Endometrial microvascular endothelial cells (primary cell): Measurements from ENCODE around the gene IFT172. TPM values are rescaled to one million over a fixed set of nuclear protein-coding genes. Genes with fewer than 3 reads are reported as not detected.

ENCODE experiments used
- in situ Hi-C: cut with HindIII; loops from 2 replicates; pipeline ENCODE4 v1.10.0; 2017; ENCODE audit warnings: low sequenced_read_pairs, low pct_unique_long_range_greater_than_20kb; ENCODE audit errors: inconsistent ontology term
- total RNA-seq: library from RNA; depleted of rRNA; stranded (reverse); fragments of >200 nt; gene quantifications from one replicate; pipeline ENCODE4 v1.2.3, GENCODE V29; 2015; ENCODE audit errors: inconsistent ontology term

Gene IFT172
- total RNA-seq, 1 donor from 2014 or later, result 26.6 TPM

DNA sequence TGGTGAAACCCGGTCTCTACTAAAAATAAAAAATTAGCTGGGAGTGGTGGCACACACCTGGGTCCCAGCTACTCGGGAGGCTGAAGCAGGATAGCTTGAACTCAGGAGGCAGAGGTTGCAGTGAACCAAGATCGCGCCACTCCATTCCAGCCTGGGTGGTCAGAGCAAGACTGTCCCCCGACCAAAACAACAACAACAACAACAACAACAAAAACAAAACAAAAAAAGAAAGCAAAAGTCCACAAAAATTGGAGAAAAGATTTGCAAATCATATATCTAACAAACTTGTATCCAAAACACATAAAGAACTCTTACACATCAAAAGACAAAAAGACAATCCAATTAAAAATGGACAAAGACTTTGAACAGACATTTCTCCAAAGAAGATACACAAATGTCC lies 90.6 kb downstream of the IFT172 start:
- in situ Hi-C loops, result no loop called here

Other genes with a start within 250 kb of the IFT172 start
- 8.2 TPM for gene SLC30A3, start 226.7 kb downstream of the IFT172 start, total RNA-seq
- not detected for gene DNAJC5G, start 214.3 kb downstream of the IFT172 start, total RNA-seq
- 0.56 TPM for gene TRIM54, start 207.3 kb downstream of the IFT172 start, total RNA-seq
- gene UCN, start 181.3 kb downstream of the IFT172 start, total RNA-seq, result not detected
- gene MPV17, start 166.6 kb downstream of the IFT172 start, total RNA-seq, result 115 TPM
- gene GTF3C2, start 133.0 kb downstream of the IFT172 start, total RNA-seq, result 43.2 TPM
- gene EIF2B4, start 119.4 kb downstream of the IFT172 start, total RNA-seq, result 63.6 TPM
- 163 TPM for gene SNX17, start 119.1 kb downstream of the IFT172 start, total RNA-seq
- gene ZNF513, start 109.0 kb downstream of the IFT172 start, total RNA-seq, result 4.4 TPM
- 156 TPM for gene PPM1G, start 80.2 kb downstream of the IFT172 start, total RNA-seq
- 111 TPM for gene NRBP1, start 61.1 kb downstream of the IFT172 start, total RNA-seq
- gene KRTCAP3, start 47.4 kb downstream of the IFT172 start, total RNA-seq, result not detected
- gene FNDC4, start 5.5 kb upstream of the IFT172 start, total RNA-seq, result 24.8 TPM
- 2.6 TPM for gene GCKR, start 7.1 kb upstream of the IFT172 start, total RNA-seq
- gene ZNF512, start 93.3 kb upstream of the IFT172 start, total RNA-seq, result 70.3 TPM
- gene CCDC121, start 139.3 kb upstream of the IFT172 start, total RNA-seq, result 1.4 TPM
- gene GPN1, start 139.3 kb upstream of the IFT172 start, total RNA-seq, result 43.9 TPM
- gene SUPT7L, start 173.9 kb upstream of the IFT172 start, total RNA-seq, result 18.0 TPM
- 30.3 TPM for gene SLC4A1AP, start 174.1 kb upstream of the IFT172 start, total RNA-seq